ENCODE data around the gene TMSB4X. TPM values are rescaled to one million over a fixed set of nuclear protein-coding genes. Genes with fewer than 3 reads are reported as not detected.
"Not testable (repeated sequence)": the region's sequence is repeated elsewhere in the genome, so short reads cannot be mapped to it uniquely, and the experiment has no call there.

The TMSB4X gene
- 1,000 to 10,000 TPM; 2,919 to 3,338 (median 2,970) TPM for polyA plus RNA-seq (ENCODE audit: insufficient read length in 4 of 4)

DNA sequence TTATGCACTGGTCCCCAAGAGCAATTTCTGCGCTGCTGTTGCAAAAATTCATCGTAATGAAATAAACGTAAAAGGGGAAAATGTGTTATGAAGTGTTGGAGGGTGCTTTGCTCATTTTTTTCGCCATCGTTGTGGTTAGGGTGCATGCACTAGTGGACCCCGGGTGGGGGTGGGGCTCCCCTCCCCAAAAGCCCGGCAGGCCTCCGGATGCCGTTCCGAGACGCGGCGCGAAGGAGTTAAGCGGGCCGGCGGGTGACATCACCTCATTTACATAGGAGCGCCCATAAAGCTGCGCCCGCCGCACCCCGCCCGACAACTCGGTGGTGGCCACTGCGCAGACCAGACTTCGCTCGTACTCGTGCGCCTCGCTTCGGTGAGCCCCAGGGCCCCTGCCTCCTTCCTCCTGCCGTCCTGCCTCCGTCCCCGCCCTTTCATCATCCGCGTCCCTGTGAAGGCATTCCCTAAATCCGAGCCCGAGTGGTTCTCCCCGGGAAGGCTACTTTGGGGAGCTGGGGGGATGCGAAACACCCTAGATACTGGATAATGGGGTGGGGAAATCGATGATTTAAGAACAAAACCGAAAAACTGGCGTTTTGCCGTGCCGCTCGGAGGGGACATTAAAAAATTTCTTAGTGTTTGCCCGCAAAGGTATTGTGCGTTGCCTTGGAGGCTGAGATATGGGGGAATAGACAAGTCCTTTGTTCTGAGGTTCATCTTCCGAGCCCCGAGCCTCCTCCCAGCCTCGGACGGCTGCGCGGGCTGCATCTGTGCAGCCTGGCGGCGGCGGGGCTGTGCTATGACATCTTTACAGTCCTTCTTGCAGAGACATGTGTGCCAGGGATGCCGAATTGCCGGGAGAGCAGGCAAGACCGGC, at the start of gene TMSB4X:
Gene TMSB4X (plus strand): TSS at position 315 of the 874 bp plus-strand sequence.
- peak in 1 of 4 donors; percentile 59 for DNase-seq (ENCODE audit: low read depth in 4 of 4, low spot score in 3 of 4)

GRCh38 chrX:12929701-12930100, 45.2 kb upstream of the TMSB4X start:
- DNase-seq (ENCODE audit: low read depth in 4 of 4, low spot score in 3 of 4), result no peak

GRCh38 chrX:12930150-12930549, 44.8 kb upstream of the TMSB4X start:
- DNase-seq (ENCODE audit: low read depth in 4 of 4, low spot score in 3 of 4), result no peak

DNA sequence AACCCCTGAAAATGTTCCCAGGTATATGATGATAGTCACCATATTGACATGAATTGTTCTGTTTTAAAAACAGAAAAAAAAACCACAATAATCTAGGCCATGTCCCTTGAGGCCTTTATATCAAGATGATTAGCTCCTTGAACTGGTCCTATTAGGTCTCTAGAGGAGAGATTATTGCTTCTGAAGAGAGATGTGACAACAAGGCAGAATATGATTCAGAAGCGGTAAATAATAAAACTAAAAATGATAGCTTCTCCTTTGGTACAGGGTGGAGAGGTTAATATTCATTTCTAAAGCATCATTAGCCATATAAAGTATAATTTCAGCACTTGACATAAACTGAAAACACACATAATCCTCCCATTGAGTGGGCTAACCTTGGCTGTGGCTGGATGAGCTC, 42.7 kb upstream of the TMSB4X start:
- DNase-seq (ENCODE audit: low read depth in 4 of 4, low spot score in 3 of 4), result no peak

GRCh38 chrX:12934850-12935249, 40.1 kb upstream of the TMSB4X start:
- DNase-seq (ENCODE audit: low read depth in 4 of 4, low spot score in 3 of 4), result no peak

- DNase-seq (ENCODE audit: low read depth in 4 of 4, low spot score in 3 of 4), result no peak
Observed at GRCh38 chrX:12936947-12937346, 38.0 kb upstream of the TMSB4X start.

- not testable (repeated sequence) for DNase-seq (ENCODE audit: low read depth in 4 of 4, low spot score in 3 of 4)
Observed at GRCh38 chrX:12940471-12940870, 34.4 kb upstream of the TMSB4X start.

DNA sequence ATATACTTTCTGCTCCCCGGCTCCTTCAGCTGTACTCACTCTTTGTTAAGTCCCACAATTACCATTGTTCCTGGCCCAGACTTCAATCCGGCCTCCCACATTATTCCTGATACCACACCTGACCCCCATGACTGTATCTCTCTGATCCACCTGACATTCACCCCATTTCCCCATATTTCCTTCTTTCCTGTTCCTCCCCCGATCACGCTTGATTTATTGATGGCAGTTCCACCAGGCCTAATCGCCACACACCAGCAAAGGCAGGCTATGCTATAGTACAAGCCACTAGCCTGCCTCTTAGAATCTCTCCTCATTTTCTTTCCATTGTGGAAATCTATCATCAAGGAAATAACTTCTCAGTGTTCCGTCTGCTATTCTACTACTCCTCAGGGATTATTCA, 31.3 kb upstream of the TMSB4X start:
- DNase-seq (ENCODE audit: low read depth in 4 of 4, low spot score in 3 of 4), result not testable (repeated sequence)

- DNase-seq (ENCODE audit: low read depth in 4 of 4, low spot score in 3 of 4), result not testable (repeated sequence)
Observed at GRCh38 chrX:12944452-12944851, 30.5 kb upstream of the TMSB4X start.

DNA sequence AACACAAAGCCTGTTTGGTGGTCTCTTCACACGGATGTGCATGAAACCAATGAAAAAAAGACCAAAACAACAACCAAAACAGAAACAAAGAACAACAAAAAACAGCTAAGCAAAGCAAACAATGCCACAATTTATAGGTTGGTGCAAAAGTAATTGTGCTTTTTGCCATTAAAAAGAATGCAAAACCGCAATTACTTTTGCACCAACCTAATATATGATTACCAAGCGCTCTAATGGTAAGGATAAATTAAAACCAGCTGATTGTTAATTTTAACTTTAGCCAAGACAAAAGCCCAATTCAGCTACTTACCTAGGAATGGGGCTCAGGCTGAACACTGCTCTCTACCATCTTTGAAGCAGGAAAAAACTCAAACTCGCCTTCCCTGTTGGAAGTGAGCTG, 29.4 kb upstream of the TMSB4X start:
- DNase-seq (ENCODE audit: low read depth in 4 of 4, low spot score in 3 of 4), result no peak

GRCh38 chrX:12946406-12946805, 28.5 kb upstream of the TMSB4X start:
- DNase-seq (ENCODE audit: low read depth in 4 of 4, low spot score in 3 of 4), result no peak

DNA sequence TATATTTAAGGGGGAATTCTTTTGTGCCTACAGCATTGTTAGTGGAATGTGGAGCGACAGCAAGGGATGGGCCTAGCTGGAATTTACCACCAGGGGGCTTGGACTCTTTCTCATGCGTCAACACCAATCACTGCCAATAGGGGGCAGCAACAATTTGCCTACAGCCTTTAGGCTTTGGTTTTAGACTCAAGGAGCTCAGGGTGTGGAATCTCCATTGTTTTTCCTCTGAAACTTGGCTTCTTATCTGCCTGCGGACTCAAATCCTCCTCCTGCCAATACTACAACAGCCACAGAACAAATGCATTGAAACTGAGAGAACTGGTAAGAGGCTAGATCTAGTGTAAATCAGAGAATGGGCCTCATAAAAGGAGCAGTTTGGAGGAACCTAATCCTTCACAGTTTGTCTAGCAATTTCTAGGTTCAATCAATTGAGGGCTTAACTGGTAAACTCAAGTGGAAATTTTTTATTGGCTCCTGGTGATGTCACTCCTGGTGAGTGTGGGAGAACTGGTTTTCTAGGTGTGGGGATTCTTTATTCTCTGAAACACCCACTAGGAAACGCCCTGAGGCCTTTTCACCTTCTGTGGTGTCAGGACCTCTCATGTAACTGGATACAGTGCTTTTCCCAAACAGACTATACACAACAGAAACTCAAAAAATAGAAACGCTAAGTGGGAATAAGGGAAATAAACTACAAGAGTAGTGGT, 27.9 kb upstream of the TMSB4X start:
- DNase-seq (ENCODE audit: low read depth in 4 of 4, low spot score in 3 of 4), result peak in 2 of 4 donors; percentile 46 to 53

DNA sequence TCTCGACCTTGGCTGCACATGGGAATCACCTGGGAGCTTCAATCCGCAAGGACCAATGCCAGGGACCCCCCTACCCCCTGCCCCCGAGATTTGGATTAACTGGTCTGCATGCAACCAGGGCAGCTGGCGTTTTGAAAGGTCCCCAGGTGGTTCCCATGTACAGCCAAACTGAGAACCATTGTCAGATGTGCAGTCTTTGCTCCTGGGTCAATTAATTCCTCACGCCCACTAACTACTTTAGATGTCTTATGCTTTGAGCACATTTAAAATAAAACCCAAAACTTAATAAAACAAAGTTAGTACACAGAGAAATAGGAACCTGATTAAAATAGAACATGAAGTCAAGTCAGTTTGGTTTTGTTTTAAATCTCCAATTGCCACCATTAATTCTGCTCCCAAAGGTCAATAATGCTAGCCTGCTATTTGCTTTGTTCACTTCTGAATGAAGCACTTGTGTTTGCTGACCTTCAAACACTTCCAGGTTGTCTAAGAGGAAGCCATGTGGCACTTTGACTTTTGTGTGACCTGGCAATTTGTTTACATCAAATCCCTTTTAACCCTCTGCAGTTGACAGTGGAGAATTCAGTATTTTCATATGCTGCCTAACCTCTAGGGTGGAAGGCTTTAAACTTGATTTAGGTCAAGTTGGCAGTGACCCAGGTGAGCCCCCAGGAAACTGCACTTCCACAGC, 27.2 kb upstream of the TMSB4X start:
- DNase-seq (ENCODE audit: low read depth in 4 of 4, low spot score in 3 of 4), result no peak

DNA sequence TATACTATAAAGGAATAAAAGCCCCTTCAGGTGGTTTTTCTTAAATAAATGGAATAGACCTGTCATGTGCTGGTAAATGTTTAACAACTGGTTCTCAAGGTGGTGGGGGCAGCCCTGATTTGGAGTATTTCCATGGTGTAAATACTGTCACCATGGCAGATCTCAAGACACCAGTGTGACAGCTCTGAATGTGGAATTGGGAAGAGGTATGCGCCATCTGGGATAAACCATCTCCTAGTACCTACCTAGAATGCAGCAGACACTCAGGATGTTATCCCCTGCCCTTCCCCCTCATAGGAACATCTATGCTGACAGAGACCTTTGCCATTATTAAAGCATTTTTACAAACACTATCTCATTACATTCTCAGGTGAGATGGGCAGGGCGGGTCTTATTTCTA, 26.4 kb upstream of the TMSB4X start:
- no peak for DNase-seq (ENCODE audit: low read depth in 4 of 4, low spot score in 3 of 4)

DNA sequence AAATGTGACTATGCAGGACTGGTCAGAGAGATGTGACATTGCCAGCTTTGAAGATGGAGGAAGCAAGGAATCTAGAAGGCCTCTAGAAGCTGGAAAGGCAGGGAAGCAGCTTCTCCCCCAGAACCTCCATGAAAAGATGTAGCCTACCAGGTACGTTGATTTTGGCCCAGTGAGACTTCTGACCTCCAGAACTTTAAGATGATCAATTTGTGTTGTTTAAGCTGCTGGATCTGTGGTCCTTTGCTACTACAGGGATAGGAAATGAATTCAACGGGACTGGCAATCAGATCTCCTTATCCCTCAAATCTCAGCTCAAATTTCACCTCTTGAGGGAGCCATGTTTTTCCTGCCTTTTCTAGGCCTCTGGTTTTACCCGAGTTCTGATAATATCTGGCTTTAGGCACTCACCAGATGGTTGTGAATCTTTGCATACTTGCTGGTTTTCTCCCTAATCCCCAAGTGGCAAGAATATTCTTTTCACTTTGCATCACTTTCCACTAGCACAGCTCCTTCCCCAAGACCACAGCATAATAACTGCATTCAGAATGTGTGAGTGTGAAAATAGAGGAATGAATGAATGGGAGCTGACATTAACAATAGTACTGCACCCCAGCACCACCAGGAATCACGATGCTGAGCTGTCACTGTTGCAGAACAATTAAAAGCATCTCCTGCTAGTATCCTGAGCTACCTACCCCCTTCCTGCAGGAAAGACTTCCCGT, 25.5 kb upstream of the TMSB4X start:
- DNase-seq (ENCODE audit: low read depth in 4 of 4, low spot score in 3 of 4), result no peak

DNA sequence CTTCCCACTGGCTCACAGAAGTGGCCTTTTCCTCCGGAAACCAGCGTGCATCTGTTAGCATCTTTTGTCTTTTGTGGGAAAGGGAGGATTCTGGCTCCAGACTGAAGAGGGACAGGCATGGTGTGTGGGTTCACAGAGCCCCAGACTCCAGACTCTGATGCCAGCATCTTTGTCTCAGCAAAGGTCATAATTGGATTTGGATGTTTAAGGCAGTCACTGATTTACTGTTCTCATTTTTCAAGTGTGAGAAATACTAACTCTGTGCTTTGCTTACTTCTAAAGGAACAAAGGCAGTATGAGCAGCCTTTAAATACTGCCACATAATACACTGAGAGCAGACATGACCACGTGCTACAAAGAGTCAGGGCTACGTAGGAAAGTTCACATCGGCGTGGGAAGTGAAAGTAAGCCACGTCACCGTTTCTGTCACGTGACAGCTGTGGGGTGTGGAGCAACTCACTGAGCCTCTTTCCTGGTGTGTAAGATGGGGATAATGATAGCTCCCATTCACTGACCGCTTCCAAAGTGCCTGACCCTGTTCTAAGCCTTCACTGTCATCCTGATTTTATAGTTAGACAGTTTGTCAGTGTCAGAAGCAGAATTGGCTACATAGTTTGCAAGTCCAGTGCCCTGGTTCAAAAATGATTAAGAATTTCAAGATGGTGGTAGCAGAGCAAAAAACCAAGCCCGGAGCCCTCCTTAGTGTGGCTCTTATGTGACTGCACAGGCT, 24.8 kb upstream of the TMSB4X start:
- DNase-seq (ENCODE audit: low read depth in 4 of 4, low spot score in 3 of 4), result no peak

GRCh38 chrX:12950851-12951594, 23.9 kb upstream of the TMSB4X start:
- no peak for DNase-seq (ENCODE audit: low read depth in 4 of 4, low spot score in 3 of 4)

DNA sequence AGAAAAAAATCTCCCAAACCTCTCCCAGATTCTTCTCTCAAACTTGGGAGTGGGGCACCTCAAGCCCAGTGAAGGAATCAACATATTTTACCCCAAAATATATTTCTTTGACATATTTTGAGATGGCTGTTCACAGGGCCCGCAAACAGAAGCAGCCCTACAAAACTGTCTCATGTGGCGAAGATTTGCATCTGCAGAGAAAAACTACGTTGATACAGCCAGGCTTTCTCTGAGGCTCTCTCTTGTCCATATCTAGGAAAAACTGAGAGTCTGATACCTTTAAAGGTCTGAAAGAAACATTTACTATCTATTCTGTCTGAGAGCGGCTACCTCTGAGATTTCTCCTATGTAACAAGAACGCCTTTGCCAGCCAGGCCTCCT, 23.3 kb upstream of the TMSB4X start:
- no peak for DNase-seq (ENCODE audit: low read depth in 4 of 4, low spot score in 3 of 4)

DNA sequence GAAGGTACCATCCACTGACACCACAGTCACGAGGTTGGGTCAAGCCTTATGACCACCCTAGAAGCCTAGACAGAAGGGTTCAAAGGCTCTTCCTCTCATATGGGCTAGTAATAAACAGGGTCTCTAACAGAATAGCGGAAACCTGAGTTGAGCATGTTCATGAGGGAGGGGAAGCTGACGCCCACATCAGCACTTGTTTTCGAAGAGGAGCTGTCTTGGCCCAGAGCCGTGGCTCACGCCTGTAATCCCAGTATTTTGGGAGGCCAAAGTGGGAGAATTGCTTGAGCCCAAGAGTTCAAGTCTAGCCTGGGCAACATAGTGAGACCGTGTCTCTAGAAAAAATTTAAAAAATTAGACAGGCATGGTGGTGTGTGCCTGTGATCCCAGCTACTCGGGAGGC, 21.5 kb upstream of the TMSB4X start:
- DNase-seq (ENCODE audit: low read depth in 4 of 4, low spot score in 3 of 4), result no peak
